ENCODE measurements around the gene COPS7A.

The COPS7A gene

DNA sequence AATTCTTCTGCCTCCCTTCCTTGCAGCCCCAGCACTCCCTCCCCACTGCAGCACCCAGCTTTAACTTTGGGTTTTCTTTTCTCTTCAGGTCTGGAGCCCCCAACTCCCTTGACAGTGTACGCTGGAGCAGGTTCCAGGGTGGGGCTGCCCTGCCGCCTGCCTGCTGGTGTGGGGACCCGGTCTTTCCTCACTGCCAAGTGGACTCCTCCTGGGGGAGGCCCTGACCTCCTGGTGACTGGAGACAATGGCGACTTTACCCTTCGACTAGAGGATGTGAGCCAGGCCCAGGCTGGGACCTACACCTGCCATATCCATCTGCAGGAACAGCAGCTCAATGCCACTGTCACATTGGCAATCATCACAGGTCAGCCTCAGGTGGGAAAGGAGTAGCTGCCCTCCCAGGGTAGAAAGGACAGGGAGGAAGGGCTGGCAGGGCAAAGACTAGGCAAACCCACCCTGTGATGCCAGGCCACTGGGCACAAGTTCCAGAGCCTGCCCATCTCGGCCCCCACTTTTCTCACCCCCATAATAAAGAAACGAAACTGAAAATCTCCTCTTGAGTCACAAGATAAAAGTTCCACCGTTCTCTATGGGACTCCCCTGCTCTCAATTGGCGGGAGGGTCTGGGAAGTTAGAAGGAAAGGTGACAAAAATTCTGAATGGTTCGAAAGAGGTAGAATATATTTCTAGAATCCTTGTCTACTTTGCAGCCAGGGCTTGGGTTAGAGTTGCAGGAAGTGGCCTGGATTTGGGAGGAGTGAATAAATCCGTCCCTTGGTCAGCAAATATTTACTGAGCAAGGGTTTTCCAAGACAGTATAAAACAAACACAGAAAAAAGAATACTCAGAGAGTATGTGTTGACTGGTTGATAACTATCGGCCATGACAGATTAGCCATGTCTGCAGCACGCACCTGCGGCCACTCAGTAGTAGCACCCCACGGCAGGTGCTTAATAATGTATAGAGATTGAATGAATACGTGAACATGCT is 51.6 kb downstream of the COPS7A start:
- TF ChIP-seq, protein P1, sequence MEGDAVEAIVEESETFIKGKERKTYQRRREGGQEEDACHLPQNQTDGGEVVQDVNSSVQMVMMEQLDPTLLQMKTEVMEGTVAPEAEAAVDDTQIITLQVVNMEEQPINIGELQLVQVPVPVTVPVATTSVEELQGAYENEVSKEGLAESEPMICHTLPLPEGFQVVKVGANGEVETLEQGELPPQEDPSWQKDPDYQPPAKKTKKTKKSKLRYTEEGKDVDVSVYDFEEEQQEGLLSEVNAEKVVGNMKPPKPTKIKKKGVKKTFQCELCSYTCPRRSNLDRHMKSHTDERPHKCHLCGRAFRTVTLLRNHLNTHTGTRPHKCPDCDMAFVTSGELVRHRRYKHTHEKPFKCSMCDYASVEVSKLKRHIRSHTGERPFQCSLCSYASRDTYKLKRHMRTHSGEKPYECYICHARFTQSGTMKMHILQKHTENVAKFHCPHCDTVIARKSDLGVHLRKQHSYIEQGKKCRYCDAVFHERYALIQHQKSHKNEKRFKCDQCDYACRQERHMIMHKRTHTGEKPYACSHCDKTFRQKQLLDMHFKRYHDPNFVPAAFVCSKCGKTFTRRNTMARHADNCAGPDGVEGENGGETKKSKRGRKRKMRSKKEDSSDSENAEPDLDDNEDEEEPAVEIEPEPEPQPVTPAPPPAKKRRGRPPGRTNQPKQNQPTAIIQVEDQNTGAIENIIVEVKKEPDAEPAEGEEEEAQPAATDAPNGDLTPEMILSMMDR (IDR thresholded peaks at IDR 0.05; ENCODE audit: insufficient read depth, low read length, poor library complexity, severe bottlenecking): no peak
- Histone ChIP-seq H3K27me3 (replicated peaks; ENCODE audit: control insufficient read depth, insufficient read depth, low read length) (no peaks in the 10 kb centered on the region), H3K36me3 (ENCODE audit: control insufficient read depth, insufficient read depth, low read length) (no peaks in the 10 kb centered on the region; the same call in none of the 2 replicates), H3K4me3 (replicated peaks; ENCODE audit: low read depth, low read length) (no peak overlapping the region)
- DNase-seq (ENCODE audit: extremely low read depth, insufficient read length): no peak

DNA sequence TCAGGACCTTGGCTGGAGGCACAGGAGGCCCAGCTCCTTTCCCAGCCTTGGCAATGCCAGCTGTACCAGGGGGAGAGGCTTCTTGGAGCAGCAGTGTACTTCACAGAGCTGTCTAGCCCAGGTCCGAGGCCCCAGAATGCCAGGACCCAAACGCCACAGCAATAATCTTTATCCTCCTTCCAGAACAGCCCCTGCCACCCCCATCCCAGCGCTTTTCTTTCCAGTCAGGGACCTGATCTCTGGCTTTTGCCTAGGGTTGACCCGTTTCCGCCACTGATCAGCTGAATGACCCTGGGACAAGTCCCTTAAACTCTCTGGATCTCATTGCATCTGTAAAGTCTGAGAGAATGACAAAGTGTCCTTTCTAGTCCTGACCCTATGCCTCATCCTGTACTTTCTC is 53.5 kb downstream of the COPS7A start:
- TF ChIP-seq, protein P1 (IDR thresholded peaks at IDR 0.05; ENCODE audit: insufficient read depth, low read length, poor library complexity, severe bottlenecking): no peak
- no peaks in the 10 kb centered on the region; the same call in none of the 2 replicates for H3K36me3 ChIP-seq (ENCODE audit: control insufficient read depth, insufficient read depth, low read length)
- H3K4me3 ChIP-seq (replicated peaks; ENCODE audit: low read depth, low read length): no peak overlapping the region
- no peak for DNase-seq (ENCODE audit: extremely low read depth, insufficient read length)
- no peaks in the 10 kb centered on the region for H3K27me3 ChIP-seq (replicated peaks; ENCODE audit: control insufficient read depth, insufficient read depth, low read length)

DNA sequence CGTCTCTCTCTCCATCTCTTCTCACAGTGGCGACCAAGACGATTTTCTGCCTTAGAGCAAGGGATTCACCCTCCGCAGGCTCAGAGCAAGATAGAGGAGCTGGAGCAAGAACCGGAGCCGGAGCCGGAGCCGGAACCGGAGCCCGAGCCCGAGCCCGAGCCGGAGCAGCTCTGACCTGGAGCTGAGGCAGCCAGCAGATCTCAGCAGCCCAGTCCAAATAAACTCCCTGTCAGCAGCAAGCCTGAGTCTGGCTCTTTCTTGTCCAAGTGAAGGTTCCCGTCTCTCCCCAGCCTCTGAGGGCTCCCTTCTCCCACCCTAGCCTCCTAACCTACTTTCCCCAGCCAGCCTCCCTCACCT is 54.3 kb downstream of the COPS7A start:
- TF ChIP-seq, protein P1 (IDR thresholded peaks at IDR 0.05; ENCODE audit: insufficient read depth, low read length, poor library complexity, severe bottlenecking): no peak
- DNase-seq (ENCODE audit: extremely low read depth, insufficient read length): no peak
- Histone ChIP-seq H3K4me3 (replicated peaks; ENCODE audit: low read depth, low read length) (no peak overlapping the region; the same call in 1 of the 2 replicates), H3K27me3 (replicated peaks; ENCODE audit: control insufficient read depth, insufficient read depth, low read length) (no peaks in the 10 kb centered on the region), H3K36me3 (ENCODE audit: control insufficient read depth, insufficient read depth, low read length) (no peaks in the 10 kb centered on the region; the same call in none of the 2 replicates)

DNA sequence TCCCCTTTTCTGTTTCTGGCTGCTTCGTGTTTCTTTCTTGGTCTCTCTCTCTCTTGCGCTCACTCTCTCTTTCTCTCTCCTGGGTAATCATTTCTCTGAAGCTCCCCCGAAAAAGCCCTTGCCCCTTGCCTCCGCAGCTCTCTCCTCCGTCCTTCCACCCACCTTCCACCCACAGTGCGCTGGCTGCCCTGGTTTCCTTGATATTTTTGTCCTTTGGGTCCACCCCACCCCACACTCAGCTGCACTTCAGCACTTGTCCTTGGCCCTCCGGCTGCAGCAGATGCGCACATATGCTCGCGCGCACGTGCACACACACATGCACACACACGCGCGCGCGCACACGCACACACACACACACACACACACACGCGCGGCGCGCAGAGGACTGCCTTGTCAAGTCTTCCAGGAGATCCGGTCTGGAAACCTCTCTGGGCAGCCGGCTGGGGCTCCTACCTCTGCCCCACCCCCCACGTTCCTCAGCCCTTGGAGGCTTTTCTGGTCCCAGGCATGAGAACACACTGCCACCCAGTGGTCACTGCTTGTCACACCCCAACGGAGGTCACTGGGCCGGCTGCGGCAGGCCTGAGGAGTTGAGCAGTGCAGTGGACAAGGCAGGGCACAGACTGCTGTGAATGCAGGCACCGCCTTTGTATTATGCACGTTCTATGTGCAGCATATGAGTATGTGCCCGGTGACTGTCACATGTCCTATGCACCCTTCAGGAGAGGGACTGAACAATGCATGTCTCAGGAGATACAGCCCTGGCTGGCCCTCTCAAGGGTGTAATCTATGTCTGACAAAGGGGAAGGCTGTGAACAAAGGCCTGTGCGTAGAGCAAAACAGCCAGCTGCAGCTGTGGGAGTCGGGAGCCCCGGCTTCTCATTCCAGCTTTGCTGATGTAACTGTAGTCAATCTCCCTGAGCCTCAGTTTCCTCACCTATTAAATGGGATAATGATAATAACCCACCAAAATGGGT is 55.0 kb downstream of the COPS7A start:
- TF ChIP-seq, protein P1 (IDR thresholded peaks at IDR 0.05; ENCODE audit: insufficient read depth, low read length, poor library complexity, severe bottlenecking): peak; percentile 91
- Histone ChIP-seq H3K36me3 (ENCODE audit: control insufficient read depth, insufficient read depth, low read length) (no peaks in the 10 kb centered on the region; the same call in none of the 2 replicates), H3K4me3 (replicated peaks; ENCODE audit: low read depth, low read length) (peak overlapping the region; percentile 52), H3K27me3 (replicated peaks; ENCODE audit: control insufficient read depth, insufficient read depth, low read length) (no peaks in the 10 kb centered on the region)
- DNase-seq (ENCODE audit: extremely low read depth, insufficient read length): peak; percentile 86

DNA sequence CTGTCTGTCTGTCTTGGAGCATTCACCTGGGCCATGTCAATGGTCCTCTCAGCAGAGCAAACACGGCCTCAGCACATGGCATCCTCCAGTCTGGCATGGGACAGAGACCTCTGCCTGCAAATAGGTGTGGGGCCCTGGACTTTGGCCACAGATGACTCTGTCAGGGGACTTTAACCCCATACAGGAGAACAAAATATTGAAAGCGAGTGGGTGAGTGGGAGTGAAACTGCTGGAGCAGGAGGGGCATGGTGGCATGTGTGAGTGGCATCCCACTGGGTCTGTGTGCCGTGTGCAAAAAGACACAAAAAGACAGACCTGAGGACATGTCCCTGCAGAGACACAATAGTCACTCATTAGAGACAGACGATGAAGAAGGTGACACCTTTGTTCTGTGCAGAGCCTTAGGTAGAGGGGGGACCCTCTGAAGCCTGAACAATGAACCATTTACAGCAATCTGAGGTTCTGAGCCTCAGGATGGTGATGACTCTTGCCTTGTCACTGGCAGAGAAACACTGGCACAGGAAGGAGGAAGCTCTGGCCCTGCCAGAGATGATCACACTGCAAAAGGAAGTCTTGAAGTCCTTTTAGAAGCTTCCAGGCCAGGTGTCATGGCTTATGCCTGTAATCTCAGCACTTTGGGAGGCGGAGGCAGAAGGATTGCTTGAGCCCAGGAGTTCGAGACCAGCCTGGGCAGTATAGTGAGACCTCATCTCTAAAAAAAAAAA is 56.0 kb downstream of the COPS7A start:
- no peaks in the 10 kb centered on the region; the same call in none of the 2 replicates for H3K36me3 ChIP-seq (ENCODE audit: control insufficient read depth, insufficient read depth, low read length)
- H3K4me3 ChIP-seq (replicated peaks; ENCODE audit: low read depth, low read length): no peak overlapping the region
- no peaks in the 10 kb centered on the region for H3K27me3 ChIP-seq (replicated peaks; ENCODE audit: control insufficient read depth, insufficient read depth, low read length)
- no peak for DNase-seq (ENCODE audit: extremely low read depth, insufficient read length)
- TF ChIP-seq, protein P1 (IDR thresholded peaks at IDR 0.05; ENCODE audit: insufficient read depth, low read length, poor library complexity, severe bottlenecking): no peak
